ENCODE measurements around the gene ETS1. TPM values are rescaled to one million over a fixed set of nuclear protein-coding genes. Genes with fewer than 3 reads are reported as not detected.

ETS1 gene
- total RNA-seq, 6 experiments from 2014 or later = 55.2 to 78.6 (median 73.2) TPM

GRCh38 chr11:128477278-128477677 is 110.1 kb downstream of the ETS1 start:
- TF ChIP-seq CTCF (IDR thresholded peaks at IDR 0.05) = no peak
- H3K27me3 Mint-ChIP-seq (ENCODE audit: insufficient read depth) = peaks cover 4% of the 10 kb centered on the region; the same call in 1 of the 2 replicates
- no peaks in the 10 kb centered on the region for H3K9me3 Mint-ChIP-seq
- no peak overlapping the region for H3K4me3 Mint-ChIP-seq
- peaks cover 97% of the 10 kb centered on the region for H3K4me1 Mint-ChIP-seq (ENCODE audit: low read depth)
- peak overlapping the region; percentile 42; the same call in 1 of the 2 replicates for H3K27ac Mint-ChIP-seq
- DNase-seq = no peak
- peaks cover 75% of the 10 kb centered on the region for H3K36me3 Mint-ChIP-seq (ENCODE audit: low read depth)

GRCh38 chr11:128476729-128477128 is 110.6 kb downstream of the ETS1 start:
- no peaks in the 10 kb centered on the region for H3K9me3 Mint-ChIP-seq
- H3K27me3 Mint-ChIP-seq (ENCODE audit: insufficient read depth) = peaks cover 4% of the 10 kb centered on the region; the same call in 1 of the 2 replicates
- no peak for DNase-seq
- H3K27ac Mint-ChIP-seq = no peak overlapping the region
- no peak for TF ChIP-seq CTCF (IDR thresholded peaks at IDR 0.05)
- H3K4me1 Mint-ChIP-seq (ENCODE audit: low read depth) = peaks cover 97% of the 10 kb centered on the region
- peaks cover 75% of the 10 kb centered on the region for H3K36me3 Mint-ChIP-seq (ENCODE audit: low read depth)
- no peak overlapping the region for H3K4me3 Mint-ChIP-seq

GRCh38 chr11:128476049-128476448 is 111.3 kb downstream of the ETS1 start:
- TF ChIP-seq CTCF (IDR thresholded peaks at IDR 0.05) = no peak
- no peak for DNase-seq
- Mint-ChIP-seq H3K27ac (no peak overlapping the region), H3K4me3 (no peak overlapping the region), H3K4me1 (ENCODE audit: low read depth) (peaks cover 97% of the 10 kb centered on the region), H3K27me3 (ENCODE audit: insufficient read depth) (peaks cover 4% of the 10 kb centered on the region; the same call in 1 of the 2 replicates), H3K9me3 (no peaks in the 10 kb centered on the region), H3K36me3 (ENCODE audit: low read depth) (peaks cover 71% of the 10 kb centered on the region)

DNA sequence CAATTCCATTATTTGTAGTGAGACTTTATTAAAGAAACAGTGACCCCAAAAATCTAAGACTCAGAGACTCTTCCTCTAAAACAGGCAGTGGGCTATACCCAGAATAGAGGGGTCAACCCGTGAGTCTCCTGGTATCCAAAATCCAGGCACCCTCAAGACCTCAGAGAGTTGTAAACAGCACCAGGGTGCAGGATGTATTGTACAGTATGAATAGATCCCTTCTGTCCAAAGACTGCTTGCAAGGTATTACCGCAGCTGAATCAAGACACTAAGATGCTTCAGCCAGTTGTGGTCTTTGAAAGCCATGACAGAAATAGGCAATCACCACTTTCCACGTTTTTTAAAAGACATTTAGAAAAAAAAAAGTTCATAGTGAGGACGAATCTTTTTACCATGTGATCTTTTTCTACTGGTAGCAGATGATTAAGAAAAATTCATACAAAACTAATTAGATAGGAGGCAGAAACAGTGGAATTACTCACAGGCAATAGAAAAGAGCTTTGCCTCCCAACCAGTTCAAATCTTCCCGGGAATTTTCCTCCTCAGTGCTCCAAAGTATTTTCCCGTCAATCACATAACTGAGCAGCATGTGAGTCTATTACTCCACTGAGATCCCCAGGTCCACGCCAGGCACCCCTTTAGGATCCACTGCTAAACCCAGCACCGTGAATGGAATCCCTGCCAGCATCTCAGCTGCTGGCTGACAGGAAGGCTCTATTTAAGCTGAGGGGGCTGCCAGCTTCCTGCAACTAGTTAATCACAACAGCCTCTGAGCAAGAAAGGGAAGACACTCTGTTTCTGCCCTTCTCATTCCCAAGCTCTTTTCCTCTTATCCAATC is 113.1 kb downstream of the ETS1 start:
- Mint-ChIP-seq H3K4me1 (ENCODE audit: low read depth) (peaks cover 96% of the 10 kb centered on the region), H3K9me3 (no peaks in the 10 kb centered on the region), H3K27me3 (ENCODE audit: insufficient read depth) (peaks cover 4% of the 10 kb centered on the region; the same call in 1 of the 2 replicates), H3K27ac (peak overlapping the region; percentile 79), H3K4me3 (no peak overlapping the region), H3K36me3 (ENCODE audit: low read depth) (peaks cover 65% of the 10 kb centered on the region)
- no peak for TF ChIP-seq CTCF (IDR thresholded peaks at IDR 0.05)
- DNase-seq = no peak

DNA sequence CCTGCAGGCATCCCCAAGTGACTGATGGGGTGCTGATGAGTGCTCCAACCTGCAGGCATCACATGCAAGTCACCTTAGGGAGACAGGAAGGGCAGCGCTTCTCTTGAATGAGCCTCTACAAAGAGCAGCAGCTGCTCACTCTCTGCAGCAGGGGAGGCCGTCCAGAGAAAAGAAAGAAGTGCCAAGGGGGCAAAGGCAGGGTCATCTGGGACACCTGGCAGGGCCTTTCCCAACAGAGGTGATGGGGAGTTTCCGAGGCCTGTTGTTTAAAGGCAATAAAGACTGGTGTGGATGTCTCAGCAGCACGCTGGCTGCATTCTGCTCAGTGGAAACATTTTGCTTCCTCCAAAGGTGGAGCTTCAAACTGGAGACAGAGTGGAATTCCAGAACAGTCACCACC is 113.7 kb downstream of the ETS1 start:
- Mint-ChIP-seq H3K27ac (peak overlapping the region; percentile 79), H3K36me3 (ENCODE audit: low read depth) (peaks cover 62% of the 10 kb centered on the region)

More for the DNA sequence above, 113.7 kb downstream of the ETS1 start:
- DNase-seq = no peak
- TF ChIP-seq CTCF (IDR thresholded peaks at IDR 0.05) = no peak
- H3K4me3 Mint-ChIP-seq = no peak overlapping the region
- H3K9me3 Mint-ChIP-seq = no peaks in the 10 kb centered on the region
- H3K27me3 Mint-ChIP-seq (ENCODE audit: insufficient read depth) = peaks cover 4% of the 10 kb centered on the region; the same call in 1 of the 2 replicates
- H3K4me1 Mint-ChIP-seq (ENCODE audit: low read depth) = peaks cover 96% of the 10 kb centered on the region
